COLO668 (cell line): ENCODE data around the gene NACAD.
"Not testable (repeated sequence)": the region's sequence is repeated elsewhere in the genome, so short reads cannot be mapped to it uniquely, and the experiment has no call there.

ENCODE experiments used
- DNase-seq: peaks from one replicate; lab custom pipeline; 2025; ENCODE audit not compliant: unreplicated experiment; lab: John Stamatoyannopoulos, UW

Gene NACAD

GRCh38 chr7:45061352-45061751, 27.4 kb downstream of the NACAD start:
- DNase-seq: no peak

GRCh38 chr7:45060295-45060694, 28.5 kb downstream of the NACAD start:
- no peak for DNase-seq

- no peak for DNase-seq
Measured at GRCh38 chr7:45057878-45058277, 30.9 kb downstream of the NACAD start.

GRCh38 chr7:45055594-45056219, 33.1 kb downstream of the NACAD start:
- DNase-seq: no peak

- no peak for DNase-seq
Measured at GRCh38 chr7:45055016-45055415, 33.8 kb downstream of the NACAD start.

GRCh38 chr7:45054442-45054841, 34.3 kb downstream of the NACAD start:
- DNase-seq: no peak

- DNase-seq: no peak
Measured at GRCh38 chr7:45053941-45054340, 34.8 kb downstream of the NACAD start.

GRCh38 chr7:45053401-45053800, 35.4 kb downstream of the NACAD start:
- DNase-seq: no peak

- no peak for DNase-seq
Measured at GRCh38 chr7:45052011-45052410, 36.8 kb downstream of the NACAD start.

GRCh38 chr7:45050198-45050597, 38.6 kb downstream of the NACAD start:
- no peak for DNase-seq

DNA sequence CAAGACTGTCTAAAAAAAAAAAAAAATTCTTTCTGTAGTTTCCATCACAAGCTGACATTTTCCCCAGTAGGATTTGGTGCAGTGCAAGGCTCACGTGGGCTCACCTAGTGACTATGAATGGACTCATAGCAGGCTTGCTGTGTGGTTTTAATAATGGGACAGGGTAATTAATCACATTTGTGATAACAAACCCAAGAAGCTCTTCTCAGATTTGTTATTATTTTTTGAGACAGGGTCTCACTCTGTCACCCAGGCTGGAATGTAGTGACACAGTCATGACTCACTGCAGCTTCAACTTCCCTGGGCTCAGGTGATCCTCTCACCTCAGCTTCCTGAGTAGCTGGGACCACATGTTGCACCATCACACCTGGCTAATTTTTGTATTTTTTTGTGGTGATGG, 40.0 kb downstream of the NACAD start:
- no peak for DNase-seq

GRCh38 chr7:45044338-45044737, 44.4 kb downstream of the NACAD start:
- DNase-seq: no peak

GRCh38 chr7:45039106-45039505, 49.7 kb downstream of the NACAD start:
- DNase-seq: no peak

GRCh38 chr7:45037876-45038275, 50.9 kb downstream of the NACAD start:
- DNase-seq: no peak

- no peak for DNase-seq
Measured at GRCh38 chr7:45036796-45037195, 52.0 kb downstream of the NACAD start.

DNA sequence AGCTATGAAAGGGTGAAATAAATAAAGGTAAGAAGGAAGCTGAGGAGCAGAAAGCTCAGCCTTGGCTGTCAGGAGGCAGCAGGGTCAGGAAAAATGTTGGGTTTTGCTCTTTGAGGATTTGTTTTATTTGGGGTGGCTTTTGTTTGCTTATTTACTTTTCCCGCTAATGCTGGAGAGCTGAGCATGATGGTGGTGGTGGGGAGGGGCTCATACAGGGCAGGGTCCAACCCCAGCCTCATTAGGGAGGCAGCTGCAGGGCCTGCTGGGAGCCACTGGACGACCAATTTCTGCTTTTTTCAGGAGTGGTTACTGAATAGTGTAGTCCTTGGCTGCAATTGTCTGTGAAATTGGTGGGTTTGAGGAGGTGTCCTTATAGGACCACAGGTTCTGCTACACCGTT, 52.5 kb downstream of the NACAD start:
- peak; percentile 21 for DNase-seq

DNA sequence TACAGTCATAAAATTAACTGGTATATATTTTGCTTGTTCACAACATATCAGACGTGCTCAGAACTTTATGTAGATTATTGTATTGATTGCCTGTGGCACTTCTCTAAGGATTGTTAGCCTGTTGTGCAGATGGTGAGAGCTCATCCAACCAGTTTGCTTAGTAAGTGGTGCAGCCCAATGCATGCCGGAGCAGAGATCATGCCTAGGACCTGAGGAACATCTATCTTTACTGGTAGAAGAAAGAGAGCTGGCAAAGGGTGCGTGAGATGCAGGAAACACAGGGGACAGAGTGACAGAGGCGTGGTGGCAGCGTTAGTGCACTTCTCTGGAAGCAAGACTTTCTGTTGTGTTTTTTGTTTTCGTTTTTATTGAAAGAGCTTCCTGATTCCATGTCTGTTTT, 52.9 kb downstream of the NACAD start:
- DNase-seq: peak; percentile 33

DNA sequence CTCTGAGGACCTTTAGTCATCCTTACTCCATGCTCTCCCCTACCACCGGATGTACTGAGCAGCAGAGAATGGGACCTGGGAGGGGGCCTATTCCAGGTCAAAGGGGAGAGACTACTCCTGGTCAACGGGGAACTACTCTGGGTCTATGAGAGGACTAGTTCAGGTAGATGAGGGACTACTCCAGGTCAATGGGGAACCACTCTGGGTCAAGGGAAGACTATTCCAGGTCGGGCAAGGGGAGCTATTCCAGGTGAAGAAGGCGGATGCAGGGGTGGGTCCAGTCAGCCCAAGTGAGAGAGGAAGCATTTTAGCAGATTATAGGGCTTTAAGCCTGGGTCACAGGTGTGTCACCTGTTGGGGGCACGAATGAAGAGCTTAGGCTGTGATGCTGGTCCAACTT, 53.4 kb downstream of the NACAD start:
- DNase-seq: no peak

DNA sequence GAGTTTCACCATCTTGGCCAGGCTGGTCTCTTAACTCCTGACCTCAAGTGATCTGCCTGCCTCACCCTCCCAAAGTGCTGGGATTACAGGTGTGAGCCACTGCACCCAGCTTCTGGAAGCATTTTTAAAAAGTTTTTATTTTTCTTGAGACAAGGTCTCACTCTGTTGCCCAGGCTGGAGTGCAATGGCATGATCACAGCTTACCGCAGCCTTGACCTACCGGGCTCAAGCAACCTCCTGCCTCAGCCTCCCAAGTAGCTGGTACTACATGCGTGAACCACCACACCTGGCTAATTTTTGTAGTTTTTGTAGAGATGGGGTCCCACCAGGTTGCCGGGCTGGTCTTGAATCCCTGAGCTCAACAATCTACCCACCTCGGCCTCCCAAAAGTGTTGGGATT, 54.1 kb downstream of the NACAD start:
- DNase-seq: not testable (repeated sequence)

GRCh38 chr7:45033931-45034290, 54.9 kb downstream of the NACAD start:
- DNase-seq: no peak

- DNase-seq: no peak
Measured at GRCh38 chr7:45033261-45033930, 55.4 kb downstream of the NACAD start.

DNA sequence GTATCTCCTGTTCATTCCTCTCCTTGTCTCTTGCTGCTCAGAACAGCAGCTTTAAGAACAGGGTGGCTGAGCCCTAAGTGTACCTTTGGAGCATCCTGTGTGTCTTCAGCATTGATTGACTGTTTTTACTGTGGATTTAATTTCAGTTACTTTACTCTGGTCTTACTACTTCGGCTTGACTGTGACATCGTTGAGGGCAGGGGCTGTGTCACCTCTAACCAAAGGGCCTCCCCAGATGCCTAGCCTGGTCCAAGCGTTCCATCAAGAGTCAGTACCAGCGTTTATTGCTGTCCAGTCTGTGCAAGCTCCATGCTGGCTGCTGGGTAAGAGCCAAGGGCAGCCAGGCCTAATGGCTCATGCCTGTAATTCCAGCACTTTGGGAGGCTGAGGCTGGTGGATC, 56.3 kb downstream of the NACAD start:
- no peak for DNase-seq

DNA sequence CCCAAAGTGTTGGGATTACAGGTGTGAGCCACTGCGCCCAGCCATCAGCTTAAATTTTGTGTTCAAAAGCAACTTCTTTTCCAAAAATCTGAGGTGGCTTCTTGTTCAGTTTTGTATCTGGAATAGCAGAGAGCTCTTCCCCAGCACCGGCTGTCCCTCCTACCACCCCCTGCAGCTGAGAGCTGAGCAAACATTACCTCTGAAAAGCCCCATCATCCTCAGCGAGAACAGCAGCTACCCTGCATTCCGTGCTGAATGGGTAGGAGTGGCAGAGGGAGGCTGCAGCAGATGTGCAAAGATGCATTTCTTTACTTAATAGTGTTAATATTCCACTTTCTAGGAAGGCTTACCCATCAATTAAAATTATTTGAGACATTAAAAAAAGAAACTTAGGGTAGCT, 56.9 kb downstream of the NACAD start:
- peak; percentile 60 for DNase-seq
